H1 (cell line): ENCODE results near the gene PIP4K2C. TPM values are rescaled to one million over a fixed set of nuclear protein-coding genes. Genes with fewer than 3 reads are reported as not detected.

Experiments used
- CHD1 ChIP-seq: IDR thresholded peaks from 2 replicates; pipeline ENCODE4 v1.6.1; 2012; ENCODE audit warnings: low read depth, low read length, improper control_type of control experiment
- CTCF ChIP-seq, 3 experiments: IDR thresholded peaks; 1 replicate in 2 of 3; 2 replicates in 1 of 3; pipeline versions ENCODE4 v1.5.1 to v1.6.1; 2011; ENCODE audit warnings: low read length in 3 of 3, mild to moderate bottlenecking in 3 of 3, inconsistent platforms in 2 of 3, low read depth in 1 of 3, moderate library complexity in 1 of 3; ENCODE audit not compliant: insufficient read depth in 1 of 3; ENCODE audit errors: control extremely low read depth in 1 of 3
- KDM4A ChIP-seq: IDR thresholded peaks from one replicate; pipeline ENCODE4 v1.7.1; 2012; ENCODE audit warnings: low read depth, mild to moderate bottlenecking, moderate library complexity, low read length, inconsistent platforms; ENCODE audit not compliant: severe bottlenecking
- SRF ChIP-seq: IDR thresholded peaks from 2 replicates; pipeline ENCODE4 v1.6.1; 2011; ENCODE audit warnings: mild to moderate bottlenecking, low read depth, low read length, moderate library complexity
- ZNF274 ChIP-seq: IDR thresholded peaks from 2 replicates; pipeline ENCODE4 v1.7.0; 2012; ENCODE audit warnings: low read length, borderline replicate concordance; ENCODE audit errors: extremely low read depth
- polyA plus RNA-seq, 7 experiments: library from polyadenylated mRNA; depleted of rRNA in 3 of 7; stranded (reverse) in 5 of 7; unstranded in 2 of 7; fragments of >200 nt in 5 of 7; fragments of 200-250 nt in 2 of 7; gene quantifications; 1 replicate in 5 of 7; 2 replicates in 1 of 7; 4 replicates in 1 of 7; pipeline versions ENCODE4 v1.2.1 to v1.2.3, GENCODE V29; 2011 to 2013; ENCODE audit warnings: missing spikeins in 2 of 7, mixed read lengths in 2 of 7
- total RNA-seq: library from RNA; stranded (reverse); fragmentation: NEBNext Ultra II Directional; extraction: Animal tissue kit (Norgen Biotek cat#: 25700); gene quantifications from 2 replicates; pipeline ENCODE4 v1.2.1, GENCODE V29; 2021

Gene PIP4K2C
- total and polyA plus RNA-seq, 2 of the 8 experiments (the other 6 are each of a cell fraction or from before 2014, with no cell fraction given), result 25.0 to 27.1 TPM

GRCh38 chr12:57640175-57641042 is 49.4 kb downstream of the PIP4K2C start (continued):
- TF ChIP-seq CTCF (IDR thresholded peaks at IDR 0.05; ENCODE audit: control extremely low read depth in 1 of 3, insufficient read depth in 1 of 3, low read depth in 1 of 3, low read length in 3 of 3) (no peak), KDM4A (no peak), SRF (no peak), CHD1 (no peak), ZNF274 (no peak)
- TF ChIP-seq, all 59 proteins: peak for 0
